KOPT-K1 (cell line): ENCODE measurements around the gene BRINP1.
"Not testable (repeated sequence)": the region's sequence is repeated elsewhere in the genome, so short reads cannot be mapped to it uniquely, and the experiment has no call there.

Experiments
- H3K27ac ChIP-seq: fragments of 200-600 bp; sonication (generic); 2 replicates; pipeline ENCODE4 v1.5.1; 2016; ENCODE audit warnings: antibody characterized with exemption, mild to moderate bottlenecking, low read depth, low read length; ENCODE audit not compliant: poor library complexity, severe bottlenecking
- H3K36me3 ChIP-seq: fragments of 200-600 bp; sonication (generic); 2 replicates; pipeline ENCODE4 v1.5.1; 2017; ENCODE audit warnings: antibody characterized with exemption, mild to moderate bottlenecking, low read length, moderate library complexity; ENCODE audit not compliant: insufficient read depth
- H3K9me3 ChIP-seq: fragments of 200-600 bp; sonication (generic); 2 replicates; pipeline ENCODE4 v1.5.1; 2017; ENCODE audit warnings: antibody characterized with exemption, low read length, mild to moderate bottlenecking; ENCODE audit not compliant: insufficient read depth, poor library complexity, severe bottlenecking

Gene BRINP1

DNA sequence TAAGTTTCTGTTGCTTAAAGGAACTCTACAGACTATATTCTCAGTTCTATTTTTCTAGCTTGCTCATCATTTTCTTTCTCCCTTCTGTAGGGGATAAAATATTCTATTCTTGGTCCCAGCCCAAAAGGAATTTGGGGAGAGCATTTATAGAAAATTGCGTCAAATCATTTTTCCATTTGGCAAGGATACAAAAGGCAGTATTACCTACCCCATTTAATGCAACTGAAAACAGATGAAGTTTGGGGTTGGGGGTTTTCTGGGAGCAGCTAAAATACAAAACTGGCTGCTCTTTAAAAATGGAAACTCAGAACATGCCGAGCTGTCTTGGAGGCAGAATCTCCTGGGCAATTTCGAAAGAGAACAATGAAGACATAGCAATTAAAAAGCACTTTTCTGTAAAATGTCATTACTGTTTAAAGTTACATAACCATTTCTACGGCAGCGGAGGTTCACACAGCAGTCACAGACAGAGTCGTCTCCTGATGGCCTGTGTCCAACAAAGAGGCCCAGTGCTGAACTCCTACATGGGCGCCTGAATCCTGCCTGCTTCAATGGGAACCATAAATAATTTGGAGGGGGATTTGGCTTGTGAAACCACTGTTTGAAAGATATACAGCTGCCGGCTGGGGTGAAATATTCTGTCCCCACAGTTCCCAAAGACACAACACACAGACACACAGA, 152.4 kb downstream of the BRINP1 start:
- Histone ChIP-seq H3K9me3 (no peaks in the 10 kb centered on the region), H3K36me3 (no peaks in the 10 kb centered on the region), H3K27ac (no peak overlapping the region)

GRCh38 chr9:119215651-119216050, 153.6 kb downstream of the BRINP1 start:
- Histone ChIP-seq H3K27ac (no peak overlapping the region), H3K36me3 (no peaks in the 10 kb centered on the region), H3K9me3 (no peaks in the 10 kb centered on the region)

GRCh38 chr9:119213471-119213870, 155.8 kb downstream of the BRINP1 start:
- no peaks in the 10 kb centered on the region for H3K9me3 ChIP-seq
- H3K27ac ChIP-seq = no peak overlapping the region
- no peaks in the 10 kb centered on the region for H3K36me3 ChIP-seq

- Histone ChIP-seq H3K9me3 (no peaks in the 10 kb centered on the region), H3K36me3 (no peaks in the 10 kb centered on the region)
Measured at GRCh38 chr9:119197893-119198607, 171.2 kb downstream of the BRINP1 start.

DNA sequence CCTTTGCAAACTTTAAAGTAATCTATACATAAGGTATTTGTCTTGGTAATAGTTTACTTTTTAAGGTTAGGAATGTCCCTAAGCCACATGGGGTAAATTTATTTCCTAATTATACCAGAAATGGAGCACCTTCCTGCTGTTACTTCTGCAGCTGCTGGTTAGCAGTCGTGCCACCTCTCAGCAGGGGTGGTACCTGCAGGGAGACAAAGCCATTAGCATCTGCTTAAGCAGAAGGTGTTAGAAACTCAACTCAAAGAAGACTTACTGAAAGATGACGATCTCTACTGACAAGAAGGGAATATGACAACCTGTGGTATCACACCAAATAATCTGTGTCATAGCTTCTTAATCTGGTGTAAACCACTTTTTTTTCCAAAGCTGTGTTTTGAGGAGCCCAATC, 173.7 kb downstream of the BRINP1 start:
- H3K27ac ChIP-seq = no peak overlapping the region
- no peaks in the 10 kb centered on the region for H3K9me3 ChIP-seq
- H3K36me3 ChIP-seq = no peaks in the 10 kb centered on the region

More at GRCh38 chr9:119197893-119198607, 171.2 kb downstream of the BRINP1 start:
- H3K27ac ChIP-seq = no peak overlapping the region

DNA sequence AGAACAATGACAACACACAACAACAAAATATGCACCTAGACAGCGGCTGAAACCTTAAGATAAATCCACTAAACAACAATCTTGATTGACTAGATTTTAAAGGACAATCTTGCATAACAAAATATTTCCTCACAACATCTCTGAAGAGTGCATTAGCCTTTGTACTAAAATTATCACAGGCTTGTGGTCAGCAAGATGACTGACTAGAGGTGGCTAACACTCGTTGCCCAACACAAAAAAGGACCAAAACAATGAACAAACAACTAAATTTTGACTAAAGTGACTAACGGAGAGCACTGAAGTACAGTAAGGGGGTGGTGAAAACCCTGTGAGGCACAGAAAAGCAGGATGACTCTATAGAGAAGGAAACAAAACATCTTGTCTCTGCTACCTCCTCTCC, 183.9 kb downstream of the BRINP1 start:
- Histone ChIP-seq H3K9me3 (no peaks in the 10 kb centered on the region), H3K36me3 (no peaks in the 10 kb centered on the region), H3K27ac (no peak overlapping the region)

DNA sequence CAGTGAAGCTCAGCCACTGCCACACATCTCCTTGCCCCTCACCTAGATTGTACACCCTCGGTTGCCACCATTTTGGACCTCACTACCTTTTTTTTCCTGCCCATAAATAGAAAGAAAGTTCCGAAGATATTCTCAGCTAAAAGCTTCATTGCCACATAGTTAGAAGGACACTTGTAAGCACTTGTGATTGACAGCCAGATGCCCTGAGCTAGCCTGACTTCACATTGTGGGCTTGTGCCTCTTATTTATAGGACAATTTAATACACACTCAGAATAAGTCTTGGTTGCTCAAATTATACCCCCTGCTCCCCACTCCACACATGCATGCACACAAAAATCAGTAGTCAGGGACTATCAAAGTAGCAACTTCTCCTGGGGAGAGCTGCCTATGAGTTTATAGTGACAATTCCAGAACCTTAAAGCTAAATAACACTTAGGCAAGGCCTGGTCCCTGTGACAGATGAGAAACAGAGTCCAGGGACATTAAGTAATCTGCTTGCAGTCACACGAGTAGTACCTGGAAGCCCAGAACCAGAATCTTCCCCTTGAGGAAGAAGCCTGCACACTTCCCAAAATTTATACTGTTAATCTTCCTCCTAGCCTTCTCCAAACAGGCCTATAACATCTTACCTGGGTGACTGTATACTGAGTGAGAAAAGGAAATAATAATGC, 184.8 kb downstream of the BRINP1 start:
- no peak overlapping the region for H3K27ac ChIP-seq
- H3K9me3 ChIP-seq = no peaks in the 10 kb centered on the region

GRCh38 chr9:119181561-119181960, 187.7 kb downstream of the BRINP1 start:
- Histone ChIP-seq H3K9me3 (no peaks in the 10 kb centered on the region), H3K36me3 (no peaks in the 10 kb centered on the region), H3K27ac (no peak overlapping the region)

More for the DNA sequence above, 184.8 kb downstream of the BRINP1 start:
- H3K36me3 ChIP-seq = no peaks in the 10 kb centered on the region

DNA sequence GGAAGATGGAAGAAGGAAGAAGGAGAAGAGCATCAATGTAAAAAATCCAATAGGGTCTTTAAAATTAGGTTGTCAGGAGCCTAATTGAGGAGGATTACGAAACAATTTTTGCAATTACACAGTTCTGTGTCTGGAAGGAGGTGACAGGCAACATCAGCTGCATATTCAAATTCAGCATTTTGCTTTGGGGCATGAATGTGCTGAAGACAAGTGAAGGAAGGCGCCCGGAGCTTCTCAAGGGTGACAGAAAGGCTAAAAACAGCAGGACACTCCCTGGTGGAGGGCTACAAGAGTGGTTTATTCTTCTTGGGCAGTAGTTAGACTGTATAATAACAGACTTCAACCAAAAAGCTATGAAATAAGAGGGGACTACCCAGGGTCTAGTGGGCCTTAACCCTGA, 188.3 kb downstream of the BRINP1 start:
- Histone ChIP-seq H3K9me3 (no peaks in the 10 kb centered on the region), H3K27ac (no peak overlapping the region), H3K36me3 (no peaks in the 10 kb centered on the region)

GRCh38 chr9:119179701-119180100, 189.5 kb downstream of the BRINP1 start:
- no peaks in the 10 kb centered on the region for H3K9me3 ChIP-seq
- H3K27ac ChIP-seq = no peak overlapping the region
- H3K36me3 ChIP-seq = no peaks in the 10 kb centered on the region

DNA sequence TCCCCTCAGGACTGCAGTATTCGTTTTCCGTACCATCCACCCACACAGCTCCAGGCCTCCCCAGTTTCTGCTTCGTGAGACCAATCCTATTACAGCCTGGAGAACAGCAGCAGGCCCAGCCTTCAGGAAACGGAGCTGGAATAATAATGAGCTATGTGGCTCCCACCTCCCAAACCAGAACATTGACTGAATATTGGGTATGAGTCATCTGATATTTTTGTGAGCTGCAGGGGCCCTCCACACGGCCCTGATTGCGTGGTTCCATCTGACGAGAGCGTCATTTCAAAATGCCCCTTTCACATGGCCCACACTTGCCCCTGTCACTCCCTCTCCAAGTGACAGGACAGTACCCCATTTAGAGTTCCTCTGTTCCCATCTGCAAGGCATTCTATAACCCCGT, 192.0 kb downstream of the BRINP1 start:
- Histone ChIP-seq H3K36me3 (no peaks in the 10 kb centered on the region), H3K9me3 (no peaks in the 10 kb centered on the region), H3K27ac (no peak overlapping the region)

DNA sequence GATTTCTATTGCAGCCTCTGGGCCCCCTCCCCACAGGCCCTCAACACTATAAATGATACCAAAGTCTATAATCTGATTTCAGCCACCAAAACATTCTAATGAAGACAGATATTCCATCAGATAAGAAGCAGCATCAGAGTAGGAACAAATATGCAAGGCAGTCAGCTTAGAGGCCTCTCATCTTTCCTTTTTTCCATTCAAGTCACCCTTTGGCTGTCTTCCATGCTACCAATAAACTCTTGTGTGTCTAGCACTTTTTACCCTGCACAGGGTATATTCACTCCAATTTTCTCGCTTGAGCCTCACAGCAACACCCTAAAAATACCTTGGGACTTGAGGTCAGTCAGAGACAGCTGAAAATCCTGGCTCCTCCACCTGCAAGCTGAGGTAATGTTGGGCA, 193.7 kb downstream of the BRINP1 start:
- no peaks in the 10 kb centered on the region for H3K36me3 ChIP-seq
- no peaks in the 10 kb centered on the region for H3K9me3 ChIP-seq
- no peak overlapping the region for H3K27ac ChIP-seq

DNA sequence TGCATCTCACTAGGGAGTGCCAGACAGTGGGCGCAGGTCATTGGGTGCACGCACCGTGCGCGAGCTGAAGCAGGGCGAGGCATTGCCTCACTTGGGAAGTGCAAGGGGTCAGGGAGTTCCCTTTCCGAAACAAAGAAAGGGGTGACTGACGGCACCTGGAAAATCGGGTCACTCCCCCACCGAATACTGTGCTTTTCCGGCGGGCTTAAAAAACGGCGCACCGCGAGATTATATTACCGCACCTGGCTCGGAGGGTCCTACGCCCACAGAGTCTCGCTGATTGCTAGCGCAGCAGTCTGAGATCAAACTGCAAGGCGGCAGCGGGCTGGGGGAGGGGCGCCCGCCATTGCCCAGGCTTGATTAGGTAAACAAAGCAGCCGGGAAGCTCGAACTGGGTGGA, 200.0 kb downstream of the BRINP1 start:
- H3K9me3 ChIP-seq, H3K27ac ChIP-seq: not testable (repeated sequence)

GRCh38 chr9:119167876-119168275, 201.4 kb downstream of the BRINP1 start:
- H3K9me3 ChIP-seq = no peaks in the 10 kb centered on the region
- H3K36me3 ChIP-seq = no peaks in the 10 kb centered on the region
- no peak overlapping the region for H3K27ac ChIP-seq

More for the DNA sequence above, 200.0 kb downstream of the BRINP1 start:
- H3K36me3 ChIP-seq = not testable (repeated sequence)

GRCh38 chr9:119167267-119167666, 202.0 kb downstream of the BRINP1 start:
- Histone ChIP-seq H3K9me3 (no peaks in the 10 kb centered on the region), H3K27ac (no peak overlapping the region)

More at GRCh38 chr9:119167267-119167666, 202.0 kb downstream of the BRINP1 start:
- no peaks in the 10 kb centered on the region for H3K36me3 ChIP-seq
